ENCODE measurements around the gene KLF13. TPM values are rescaled to one million over a fixed set of nuclear protein-coding genes. Genes with fewer than 3 reads are reported as not detected.

The KLF13 gene
- total and polyA plus RNA-seq, 2 donors (not counting 1 experiment from before 2014, with no cell fraction given), result 39.6 to 42.9 TPM

DNA sequence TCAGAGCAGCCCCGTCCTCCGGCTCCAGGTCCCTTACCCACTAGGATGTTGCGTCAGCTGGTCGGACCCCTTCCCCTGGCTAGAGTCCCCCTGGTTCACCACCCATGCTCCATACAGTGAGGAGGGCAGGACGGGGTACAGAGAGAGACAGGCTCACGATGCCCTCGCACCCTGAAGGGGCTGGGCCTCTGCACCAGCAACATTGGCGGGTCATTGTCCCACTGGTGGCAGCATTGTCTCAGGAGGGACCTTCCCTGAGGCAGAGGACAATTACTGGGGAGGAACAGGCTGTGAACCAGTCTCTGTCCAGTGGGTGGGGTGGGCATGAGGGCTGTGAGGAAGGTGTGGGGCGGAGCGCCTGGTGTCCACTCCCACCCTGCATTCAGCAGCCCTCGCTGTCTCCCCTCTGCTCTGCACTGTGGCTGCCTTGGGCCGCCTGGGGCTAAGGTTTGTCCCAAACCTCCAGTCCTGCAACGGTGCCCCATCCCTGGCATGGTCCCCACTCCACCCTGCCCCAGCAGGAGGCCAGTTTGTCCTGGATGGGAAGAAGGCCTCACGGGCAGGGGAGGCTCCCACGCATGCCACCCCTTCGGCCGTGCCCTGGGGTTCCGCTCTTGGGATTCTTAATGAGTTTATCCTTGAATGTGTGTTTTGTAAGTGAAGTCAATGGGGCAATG lies 48.0 kb upstream of the KLF13 start:
- Histone ChIP-seq H3K9me3 (ENCODE audit: control insufficient read depth, insufficient read depth, low read depth, low read length) (no peaks in the 10 kb centered on the region), H2AFZ (ENCODE audit: low read length) (no peak overlapping the region), H3K4me3 (replicated peaks in 1 of 4; ENCODE audit: control extremely low read depth in 1 of 4, insufficient read depth in 1 of 4, low read depth in 3 of 4, low read length in 4 of 4) (no peak overlapping the region), H3K4me2 (ENCODE audit: extremely low read depth, insufficient read depth, low read length) (no peak overlapping the region), H3K27me3 (ENCODE audit: control insufficient read depth, insufficient read depth, low read length) (no peaks in the 10 kb centered on the region), H3K36me3 (ENCODE audit: control insufficient read depth, insufficient read depth, low read length) (no peaks in the 10 kb centered on the region), H3K4me1 (ENCODE audit: control insufficient read depth, extremely low read depth, insufficient read depth, low read length) (no peaks in the 10 kb centered on the region), H4K20me1 (ENCODE audit: control insufficient read depth, extremely low read depth, insufficient read depth, low read length) (no peaks in the 10 kb centered on the region), H3K27ac (ENCODE audit: insufficient read depth, low read length) (no peak overlapping the region), H3K9ac (ENCODE audit: insufficient read depth, low read length) (no peak overlapping the region), H3K79me2 (ENCODE audit: control insufficient read depth, insufficient read depth, low read length) (no peaks in the 10 kb centered on the region)
- TF ChIP-seq, protein P1, sequence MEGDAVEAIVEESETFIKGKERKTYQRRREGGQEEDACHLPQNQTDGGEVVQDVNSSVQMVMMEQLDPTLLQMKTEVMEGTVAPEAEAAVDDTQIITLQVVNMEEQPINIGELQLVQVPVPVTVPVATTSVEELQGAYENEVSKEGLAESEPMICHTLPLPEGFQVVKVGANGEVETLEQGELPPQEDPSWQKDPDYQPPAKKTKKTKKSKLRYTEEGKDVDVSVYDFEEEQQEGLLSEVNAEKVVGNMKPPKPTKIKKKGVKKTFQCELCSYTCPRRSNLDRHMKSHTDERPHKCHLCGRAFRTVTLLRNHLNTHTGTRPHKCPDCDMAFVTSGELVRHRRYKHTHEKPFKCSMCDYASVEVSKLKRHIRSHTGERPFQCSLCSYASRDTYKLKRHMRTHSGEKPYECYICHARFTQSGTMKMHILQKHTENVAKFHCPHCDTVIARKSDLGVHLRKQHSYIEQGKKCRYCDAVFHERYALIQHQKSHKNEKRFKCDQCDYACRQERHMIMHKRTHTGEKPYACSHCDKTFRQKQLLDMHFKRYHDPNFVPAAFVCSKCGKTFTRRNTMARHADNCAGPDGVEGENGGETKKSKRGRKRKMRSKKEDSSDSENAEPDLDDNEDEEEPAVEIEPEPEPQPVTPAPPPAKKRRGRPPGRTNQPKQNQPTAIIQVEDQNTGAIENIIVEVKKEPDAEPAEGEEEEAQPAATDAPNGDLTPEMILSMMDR (conservative IDR thresholded peaks at IDR 0.05 in 1 of 2, IDR thresholded peaks at IDR 0.05 in 1 of 2; ENCODE audit: low read depth in 1 of 2, low read length in 2 of 2), result no peak
- no peak for TF ChIP-seq EZH2 (IDR thresholded peaks at IDR 0.05; ENCODE audit: low read length, missing control alignments)
- no peak for DNase-seq (ENCODE audit: low read depth in 2 of 2)

DNA sequence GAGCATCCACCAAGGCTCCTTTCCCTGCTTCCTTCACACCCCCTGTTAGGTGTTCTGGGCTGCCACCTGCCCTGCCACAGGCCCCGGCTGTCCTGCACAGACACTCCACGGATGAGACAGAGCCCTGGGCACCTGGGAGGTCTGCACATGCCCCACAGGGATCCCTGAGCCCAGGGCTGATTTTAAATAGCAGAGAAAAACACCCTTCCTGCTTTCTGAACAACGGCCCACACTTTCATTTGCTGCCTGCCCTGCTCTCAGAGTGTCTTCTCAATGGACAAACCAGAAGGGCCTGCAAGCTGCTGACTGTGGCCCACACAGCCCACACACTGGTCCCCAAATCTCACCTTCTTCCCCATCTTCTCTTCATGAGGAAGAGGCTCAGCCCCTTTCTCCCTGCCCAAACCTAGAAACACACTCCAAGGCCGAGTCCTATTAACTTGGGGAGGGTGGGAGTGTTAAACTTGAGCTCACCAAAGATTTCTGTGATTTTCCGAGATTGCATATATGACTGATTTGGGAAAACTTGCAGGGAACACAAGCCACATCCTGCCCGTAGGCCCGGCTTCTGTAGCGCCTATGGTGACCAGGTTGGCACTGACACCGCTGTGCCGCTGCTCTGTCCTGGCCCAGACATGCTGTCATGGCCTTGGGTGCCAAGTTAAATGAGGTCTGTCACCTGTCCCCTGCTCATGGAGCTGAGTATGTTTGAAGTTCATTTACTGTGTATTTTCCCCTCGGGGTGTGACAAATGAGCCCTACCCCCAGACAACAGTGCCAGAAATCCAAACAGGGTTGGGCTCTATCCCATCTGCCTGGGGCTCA lies 47.2 kb upstream of the KLF13 start:
- H3K4me2 ChIP-seq (ENCODE audit: extremely low read depth, insufficient read depth, low read length), result no peak overlapping the region
- H3K9me3 ChIP-seq (ENCODE audit: control insufficient read depth, insufficient read depth, low read depth, low read length), result no peaks in the 10 kb centered on the region
- H3K79me2 ChIP-seq (ENCODE audit: control insufficient read depth, insufficient read depth, low read length), result no peaks in the 10 kb centered on the region
- H3K27me3 ChIP-seq (ENCODE audit: control insufficient read depth, insufficient read depth, low read length), result no peaks in the 10 kb centered on the region
- no peak for TF ChIP-seq EZH2 (IDR thresholded peaks at IDR 0.05; ENCODE audit: low read length, missing control alignments)
- TF ChIP-seq, protein P1 (conservative IDR thresholded peaks at IDR 0.05 in 1 of 2, IDR thresholded peaks at IDR 0.05 in 1 of 2; ENCODE audit: low read depth in 1 of 2, low read length in 2 of 2), result no peak
- no peak for DNase-seq (ENCODE audit: low read depth in 2 of 2)
- H3K36me3 ChIP-seq (ENCODE audit: control insufficient read depth, insufficient read depth, low read length), result no peaks in the 10 kb centered on the region
- no peak overlapping the region for H3K4me3 ChIP-seq (replicated peaks in 1 of 4; ENCODE audit: control extremely low read depth in 1 of 4, insufficient read depth in 1 of 4, low read depth in 3 of 4, low read length in 4 of 4)
- no peak overlapping the region for H3K9ac ChIP-seq (ENCODE audit: insufficient read depth, low read length)
- H3K4me1 ChIP-seq (ENCODE audit: control insufficient read depth, extremely low read depth, insufficient read depth, low read length), result no peaks in the 10 kb centered on the region
- no peak overlapping the region for H2AFZ ChIP-seq (ENCODE audit: low read length)
- H4K20me1 ChIP-seq (ENCODE audit: control insufficient read depth, extremely low read depth, insufficient read depth, low read length), result no peaks in the 10 kb centered on the region
- no peak overlapping the region for H3K27ac ChIP-seq (ENCODE audit: insufficient read depth, low read length)

DNA sequence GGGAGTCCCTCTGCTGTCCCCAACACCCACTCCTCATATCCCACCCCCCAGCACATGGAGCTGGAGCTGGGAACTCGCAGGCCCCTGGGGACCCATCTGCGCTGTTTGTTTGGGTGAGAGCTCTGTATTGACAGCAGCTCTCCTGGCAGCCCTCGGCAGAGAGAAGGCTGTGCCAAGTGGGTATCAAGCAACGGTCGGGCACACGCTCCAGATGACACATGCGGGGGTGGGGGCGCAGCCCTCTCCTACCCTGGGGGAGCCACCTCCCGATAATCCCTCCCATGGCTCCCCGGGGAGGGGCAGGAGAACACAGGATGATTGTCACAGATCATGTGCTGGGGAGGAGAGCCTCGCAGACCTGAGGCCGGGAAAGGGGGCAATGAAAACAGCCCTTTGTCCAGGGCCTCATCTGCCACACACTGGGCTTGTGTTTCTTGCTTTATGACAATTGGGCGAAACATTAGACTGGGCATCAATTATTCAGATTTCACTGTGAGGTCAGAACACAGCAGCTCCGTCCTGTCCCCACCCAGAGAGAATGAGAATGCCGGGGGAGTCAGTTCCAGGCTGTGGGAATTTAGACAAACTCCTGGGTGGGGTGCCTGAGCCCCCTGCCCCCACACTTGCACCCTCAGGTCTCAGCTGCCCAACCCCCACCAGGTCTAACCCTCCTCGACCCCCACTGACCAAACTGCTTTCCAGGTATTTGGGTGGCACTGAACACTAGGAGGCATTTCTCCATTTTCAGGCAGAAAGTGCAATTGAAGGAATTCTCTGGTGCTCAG lies 46.4 kb upstream of the KLF13 start:
- H3K9ac ChIP-seq (ENCODE audit: insufficient read depth, low read length), result no peak overlapping the region

More for the DNA sequence above, 46.4 kb upstream of the KLF13 start:
- Histone ChIP-seq H3K79me2 (ENCODE audit: control insufficient read depth, insufficient read depth, low read length) (no peaks in the 10 kb centered on the region), H3K27ac (ENCODE audit: insufficient read depth, low read length) (no peak overlapping the region), H3K4me1 (ENCODE audit: control insufficient read depth, extremely low read depth, insufficient read depth, low read length) (no peaks in the 10 kb centered on the region), H3K36me3 (ENCODE audit: control insufficient read depth, insufficient read depth, low read length) (no peaks in the 10 kb centered on the region), H3K4me2 (ENCODE audit: extremely low read depth, insufficient read depth, low read length) (no peak overlapping the region), H3K4me3 (replicated peaks in 1 of 4; ENCODE audit: control extremely low read depth in 1 of 4, insufficient read depth in 1 of 4, low read depth in 3 of 4, low read length in 4 of 4) (no peak overlapping the region), H3K9me3 (ENCODE audit: control insufficient read depth, insufficient read depth, low read depth, low read length) (no peaks in the 10 kb centered on the region), H3K27me3 (ENCODE audit: control insufficient read depth, insufficient read depth, low read length) (no peaks in the 10 kb centered on the region), H4K20me1 (ENCODE audit: control insufficient read depth, extremely low read depth, insufficient read depth, low read length) (no peaks in the 10 kb centered on the region), H2AFZ (ENCODE audit: low read length) (no peak overlapping the region)
- no peak for DNase-seq (ENCODE audit: low read depth in 2 of 2)
- TF ChIP-seq, protein P1 (conservative IDR thresholded peaks at IDR 0.05 in 1 of 2, IDR thresholded peaks at IDR 0.05 in 1 of 2; ENCODE audit: low read depth in 1 of 2, low read length in 2 of 2), result no peak
- TF ChIP-seq EZH2 (IDR thresholded peaks at IDR 0.05; ENCODE audit: low read length, missing control alignments), result no peak
